ENCODE data around the gene C16orf82. TPM values are rescaled to one million over a fixed set of nuclear protein-coding genes. Genes with fewer than 3 reads are reported as not detected.
A peak's percentile ranks its signal among the peaks of the same experiment; 100 is the strongest.

Gene C16orf82
- total and polyA plus RNA-seq, 2 of the 8 experiments (the other 6 are each of a cell fraction or from before 2014, with no cell fraction given) = not detected

DNA sequence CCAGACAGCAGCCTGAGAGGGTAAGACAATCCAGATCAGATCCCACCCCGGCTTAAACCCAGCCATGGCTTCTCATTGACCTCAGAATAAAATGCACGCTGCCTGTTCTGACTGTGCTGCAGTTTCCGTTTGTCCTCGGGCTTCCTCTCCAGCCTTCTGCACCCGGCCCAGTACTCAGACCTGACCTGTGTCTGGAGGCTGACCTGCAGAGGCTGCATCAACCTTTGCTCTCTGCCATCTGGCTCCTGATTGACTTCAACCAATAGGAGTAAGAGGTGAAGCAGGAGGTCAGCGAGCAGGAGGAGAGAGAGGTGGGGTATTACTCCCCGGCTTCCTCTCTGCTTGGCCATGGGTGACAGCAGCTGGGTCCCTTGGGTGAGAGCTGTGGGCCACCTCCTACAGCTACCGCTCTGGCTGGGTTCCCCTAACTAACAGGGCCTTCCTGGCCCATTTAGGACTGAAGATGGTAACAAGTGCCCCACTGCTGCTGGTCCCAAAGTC, 46.7 kb downstream of the C16orf82 start:
- Histone ChIP-seq H3K79me2 (ENCODE audit: control insufficient read depth in 1 of 2, insufficient read depth in 2 of 2, low read length in 2 of 2) (no peaks in the 10 kb centered on the region), H4K20me1 (replicated peaks in 1 of 2; ENCODE audit: control insufficient read depth in 1 of 2, insufficient read depth in 2 of 2, low read length in 2 of 2) (no peaks in the 10 kb centered on the region), H2BK15ac (ENCODE audit: low read length) (no peak overlapping the region), H2BK5ac (ENCODE audit: low read depth, low read length) (no peak overlapping the region), H3K9ac (replicated peaks in 1 of 4; ENCODE audit: extremely low read depth in 1 of 4, low read depth in 3 of 4, low read length in 3 of 4) (no peak overlapping the region; a peak in 1 of 7 replicates), H3K79me1 (ENCODE audit: low read depth, low read length) (no peaks in the 10 kb centered on the region), H4K8ac (ENCODE audit: extremely low read depth, insufficient read depth, low read length) (0 out of 2 replicates have a peak overlapping the region, but pooled peaks have one; percentile 59), H2AFZ (ENCODE audit: low read length) (no peak overlapping the region), H3K23me2 (ENCODE audit: low read depth, low read length) (peaks cover 3% of the 10 kb centered on the region; the same call in 1 of the 2 replicates), H2AK5ac (ENCODE audit: low read depth, low read length) (no peak overlapping the region), H2BK20ac (ENCODE audit: low read length) (no peak overlapping the region), H3K4me2 (ENCODE audit: insufficient read depth in 1 of 2, low read depth in 2 of 2, low read length in 2 of 2) (no peak overlapping the region), H3K4me1 (replicated peaks in 1 of 4; ENCODE audit: control insufficient read depth in 3 of 4, insufficient read depth in 4 of 4, low read length in 3 of 4) (peaks cover 0 to 6% (median 1%) of the 10 kb centered on the region in 4 experiments; a peak in 5 of 7 replicates), H3K4me3 (ENCODE audit: extremely low read depth in 1 of 4, insufficient read depth in 2 of 4, low read depth in 3 of 4, low read length in 4 of 4) (no peak overlapping the region), H3K9me3 (ENCODE audit: insufficient read depth in 2 of 2, low read depth in 1 of 2, low read length in 1 of 2) (0 out of 4 replicates have a peak, but pooled peaks cover 0 to 3% of the 10 kb centered on the region in 2 experiments), H3K36me3 (ENCODE audit: control insufficient read depth in 2 of 4, insufficient read depth in 4 of 4, low read length in 3 of 4) (no peaks in the 10 kb centered on the region), H3K27ac (ENCODE audit: low read depth, low read length) (no peak overlapping the region), H4K91ac (replicated peaks; ENCODE audit: insufficient read length, low read length) (no peak overlapping the region), H3K56ac (replicated peaks; ENCODE audit: insufficient read length, low read depth, low read length) (no peak overlapping the region), H3K27me3 (replicated peaks in 1 of 4; ENCODE audit: control insufficient read depth in 3 of 4, extremely low read depth in 1 of 4, insufficient read depth in 3 of 4, low read length in 3 of 4) (no peaks in the 10 kb centered on the region), H3K23ac (ENCODE audit: insufficient read length) (no peak overlapping the region), H2BK120ac (replicated peaks; ENCODE audit: low read depth, low read length) (no peak overlapping the region), H2BK12ac (ENCODE audit: low read depth, low read length) (no peak overlapping the region), H3K4ac (replicated peaks; ENCODE audit: insufficient read length, low read depth, low read length) (no peak overlapping the region), H3K18ac (ENCODE audit: extremely low read depth, low read length) (no peak overlapping the region), H4K5ac (ENCODE audit: insufficient read length, low read depth, low read length) (no peak overlapping the region), H3K14ac (ENCODE audit: insufficient read length) (no peak overlapping the region)
- WGBS, 2 experiments (ENCODE audit: extremely low coverage in 1 of 2, insufficient coverage in 1 of 2, insufficient read length in 1 of 2, insufficient replicate concordance in 2 of 2, low coverage in 1 of 2, low lambda C conversion rate in 2 of 2, missing lambda C conversion rate in 1 of 2) = 95% methylated on average over 8 of the region's 8 CpGs; no CpG with 5 or more reads in 1 of the 2 experiments
- FAIRE-seq = no peak
- TF ChIP-seq CEBPB (IDR thresholded peaks at IDR 0.05; ENCODE audit: low read depth, low read length) = no peak
- TF ChIP-seq, protein P1, sequence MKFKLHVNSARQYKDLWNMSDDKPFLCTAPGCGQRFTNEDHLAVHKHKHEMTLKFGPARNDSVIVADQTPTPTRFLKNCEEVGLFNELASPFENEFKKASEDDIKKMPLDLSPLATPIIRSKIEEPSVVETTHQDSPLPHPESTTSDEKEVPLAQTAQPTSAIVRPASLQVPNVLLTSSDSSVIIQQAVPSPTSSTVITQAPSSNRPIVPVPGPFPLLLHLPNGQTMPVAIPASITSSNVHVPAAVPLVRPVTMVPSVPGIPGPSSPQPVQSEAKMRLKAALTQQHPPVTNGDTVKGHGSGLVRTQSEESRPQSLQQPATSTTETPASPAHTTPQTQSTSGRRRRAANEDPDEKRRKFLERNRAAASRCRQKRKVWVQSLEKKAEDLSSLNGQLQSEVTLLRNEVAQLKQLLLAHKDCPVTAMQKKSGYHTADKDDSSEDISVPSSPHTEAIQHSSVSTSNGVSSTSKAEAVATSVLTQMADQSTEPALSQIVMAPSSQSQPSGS (IDR thresholded peaks at IDR 0.05; ENCODE audit: low read length) = no peak
- TF ChIP-seq TAF7 (optimal IDR thresholded peaks at IDR 0.05; ENCODE audit: borderline replicate concordance, low read depth, low read length) = no peak
- TF ChIP-seq TBP (IDR thresholded peaks at IDR 0.05; ENCODE audit: low read depth, low read length) = no peak
- no peak for TF ChIP-seq CHD2 (IDR thresholded peaks at IDR 0.05; ENCODE audit: low read length)
- no peak for TF ChIP-seq HDAC2 (IDR thresholded peaks at IDR 0.05; ENCODE audit: borderline replicate concordance in 1 of 2, low read depth in 2 of 2, low read length in 2 of 2)
- no peak for TF ChIP-seq EZH2 (IDR thresholded peaks at IDR 0.05; ENCODE audit: low read depth, low read length, severe bottlenecking)
- CTCF ChIA-PET (ENCODE audit: partially characterized antibody) = interaction anchor here (0.5 to 1.1 kb wide), 2 partner anchors 149 to 259 kb away, joined by 3 read pairs; no protein-coding TSS in a partner anchor
- DNase-seq (ENCODE audit: low read depth in 1 of 2, low spot score in 2 of 2) = no peak
- POLR2A ChIA-PET (ENCODE audit: partially characterized antibody) = no interaction called here
